GM21825 (cell line): ENCODE measurements around the gene OR1N2.
"Not testable (repeated sequence)": the region's sequence is repeated elsewhere in the genome, so short reads cannot be mapped to it uniquely, and the experiment has no call there.

Experiments used
- ATAC-seq: cut with Tn5 transposase; IDR thresholded peaks from one replicate; pipeline ENCODE4 v1.9.1; 2021; ENCODE audit warnings: mild to moderate bottlenecking, moderate library complexity; ENCODE audit not compliant: unreplicated experiment

Gene OR1N2, protein sequence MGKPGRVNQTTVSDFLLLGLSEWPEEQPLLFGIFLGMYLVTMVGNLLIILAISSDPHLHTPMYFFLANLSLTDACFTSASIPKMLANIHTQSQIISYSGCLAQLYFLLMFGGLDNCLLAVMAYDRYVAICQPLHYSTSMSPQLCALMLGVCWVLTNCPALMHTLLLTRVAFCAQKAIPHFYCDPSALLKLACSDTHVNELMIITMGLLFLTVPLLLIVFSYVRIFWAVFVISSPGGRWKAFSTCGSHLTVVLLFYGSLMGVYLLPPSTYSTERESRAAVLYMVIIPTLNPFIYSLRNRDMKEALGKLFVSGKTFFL

DNA sequence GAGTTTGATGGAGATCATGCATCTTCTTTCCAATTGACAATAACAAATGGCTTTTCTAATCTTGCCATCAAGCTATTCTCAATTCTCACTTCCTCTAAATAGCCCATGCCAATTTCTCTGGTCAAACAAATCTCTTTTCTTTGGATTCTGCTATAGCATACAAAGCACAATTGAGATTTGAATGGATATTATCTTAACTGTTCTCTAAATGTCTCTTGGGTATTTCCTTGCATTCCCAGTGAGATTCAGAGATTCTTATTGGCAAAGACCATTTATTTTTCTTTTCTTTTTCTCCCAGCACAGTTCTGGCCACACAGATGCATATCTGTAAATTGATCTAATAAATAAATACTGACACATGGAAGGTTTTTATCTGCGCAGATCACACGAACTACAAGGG is at the start of gene OR1N2:
Gene OR1N2 (plus strand): TSS at position 301 of the 400 bp plus-strand sequence. CDS start 100 bp downstream, outside the sequence.
- no peak for ATAC-seq

DNA sequence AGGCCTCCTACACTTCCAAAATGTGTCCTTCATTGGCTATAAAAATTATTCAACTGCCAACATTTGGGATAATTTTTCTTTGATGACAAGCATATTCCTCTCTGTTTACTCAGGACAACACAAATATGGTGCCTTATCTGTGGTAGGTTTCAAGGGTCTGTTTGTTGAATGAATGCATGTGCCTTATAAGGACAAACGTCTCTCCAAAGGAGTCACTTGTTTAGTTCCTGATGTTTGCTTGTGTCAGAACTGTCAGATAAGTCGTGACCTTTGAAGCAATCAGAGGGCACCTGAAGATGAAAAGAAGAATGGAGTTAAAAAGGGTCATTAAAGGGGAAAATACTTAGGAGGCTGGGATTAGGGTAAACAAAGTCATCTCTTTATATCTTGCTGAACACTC is 45.9 kb upstream of the OR1N2 start:
- ATAC-seq: no peak

DNA sequence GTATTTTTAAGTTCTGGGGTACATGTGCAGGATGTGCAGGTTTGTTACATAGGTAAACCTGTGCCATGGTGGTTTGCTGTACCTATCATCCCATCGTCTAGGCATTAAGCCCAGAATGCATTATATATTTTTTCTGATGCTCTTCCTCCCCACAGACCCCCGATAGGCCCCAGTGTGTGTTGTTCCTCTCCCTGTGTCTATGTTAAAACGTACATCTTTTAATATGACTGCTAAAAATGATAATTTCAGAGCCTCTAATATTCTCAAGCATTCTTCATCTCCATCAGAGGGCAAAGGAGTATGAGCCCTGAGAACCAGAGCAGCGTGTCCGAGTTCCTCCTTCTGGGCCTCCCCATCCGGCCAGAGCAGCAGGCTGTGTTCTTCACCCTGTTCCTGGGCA is 42.4 kb upstream of the OR1N2 start, which contains the start of gene OR1J2:
Gene OR1J2 (plus strand): TSS at position 301 of the 400 bp plus-strand sequence. CDS start 0 bp downstream, at position 301.
- no peak for ATAC-seq

DNA sequence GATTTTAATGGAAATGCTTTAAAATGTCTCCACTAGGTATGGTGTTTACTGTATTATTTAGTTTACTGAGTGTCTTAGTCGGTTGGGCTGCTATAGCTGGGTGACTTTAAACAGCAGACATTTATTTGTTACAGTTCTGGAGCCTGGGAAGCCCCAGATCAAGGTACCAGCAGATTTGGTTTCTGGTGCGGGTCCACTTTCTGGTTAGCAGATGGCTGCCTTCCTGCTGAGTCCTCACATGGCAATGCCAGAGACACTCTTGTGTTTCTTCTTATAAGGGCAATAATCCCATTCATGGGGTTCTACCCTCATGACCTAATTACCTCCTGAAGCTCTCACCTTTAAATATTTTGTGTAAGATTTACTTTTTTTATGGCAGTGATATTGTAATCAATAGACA is 34.7 kb upstream of the OR1N2 start:
- no peak for ATAC-seq

DNA sequence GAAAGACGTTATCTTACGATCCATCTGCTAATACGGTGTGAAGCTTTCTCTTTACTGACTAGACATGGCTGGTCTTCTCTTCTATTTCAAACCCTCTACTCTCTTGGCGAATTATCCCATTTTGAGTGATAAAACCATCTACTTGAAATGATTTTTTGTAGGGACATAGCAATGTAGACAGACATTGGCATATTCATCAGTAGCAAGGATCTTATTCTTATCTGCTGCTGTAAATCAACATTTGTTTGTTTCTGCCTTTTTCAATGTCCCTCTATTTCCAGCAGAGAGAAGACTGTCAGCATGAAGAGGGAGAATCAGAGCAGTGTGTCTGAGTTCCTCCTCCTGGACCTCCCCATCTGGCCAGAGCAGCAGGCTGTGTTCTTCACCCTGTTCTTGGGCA is 34.1 kb upstream of the OR1N2 start, which contains the start of gene OR1J4:
Gene OR1J4 (plus strand): TSS at position 301 of the 400 bp plus-strand sequence. CDS start 0 bp downstream, at position 301.
- no peak for ATAC-seq

DNA sequence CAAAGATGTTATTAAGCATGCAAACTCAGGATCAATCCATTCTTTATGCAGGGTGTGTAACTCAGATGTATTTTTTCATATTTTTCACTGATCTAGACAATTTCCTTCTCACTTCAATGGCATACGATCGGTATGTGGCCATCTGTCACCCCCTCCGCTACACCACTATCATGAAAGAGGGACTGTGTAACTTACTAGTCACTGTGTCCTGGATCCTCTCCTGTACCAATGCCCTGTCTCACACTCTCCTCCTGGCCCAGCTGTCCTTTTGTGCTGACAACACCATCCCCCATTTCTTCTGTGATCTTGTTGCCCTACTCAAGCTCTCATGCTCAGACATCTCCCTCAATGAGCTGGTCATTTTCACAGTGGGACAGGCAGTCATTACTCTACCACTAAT is 33.5 kb upstream of the OR1N2 start:
- ATAC-seq: no peak

DNA sequence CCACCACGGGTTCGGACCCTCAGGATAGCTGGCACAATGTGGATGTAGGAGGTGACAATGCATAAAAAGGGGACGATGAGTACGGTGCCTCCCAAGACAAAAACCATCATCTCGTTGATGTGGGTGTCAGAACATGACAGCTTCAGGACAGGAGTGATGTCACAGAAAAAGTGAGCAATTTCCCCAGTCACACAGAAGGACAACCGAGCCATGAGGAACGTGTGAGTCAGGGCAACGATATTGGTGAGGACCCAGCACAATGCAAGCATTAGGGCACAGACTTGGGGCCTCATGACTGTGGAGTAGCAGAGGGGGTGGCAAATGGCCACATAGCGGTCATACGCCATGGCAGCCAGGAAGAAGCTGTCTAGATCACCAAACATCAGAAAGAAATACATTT is 26.3 kb upstream of the OR1N2 start:
- no peak for ATAC-seq

DNA sequence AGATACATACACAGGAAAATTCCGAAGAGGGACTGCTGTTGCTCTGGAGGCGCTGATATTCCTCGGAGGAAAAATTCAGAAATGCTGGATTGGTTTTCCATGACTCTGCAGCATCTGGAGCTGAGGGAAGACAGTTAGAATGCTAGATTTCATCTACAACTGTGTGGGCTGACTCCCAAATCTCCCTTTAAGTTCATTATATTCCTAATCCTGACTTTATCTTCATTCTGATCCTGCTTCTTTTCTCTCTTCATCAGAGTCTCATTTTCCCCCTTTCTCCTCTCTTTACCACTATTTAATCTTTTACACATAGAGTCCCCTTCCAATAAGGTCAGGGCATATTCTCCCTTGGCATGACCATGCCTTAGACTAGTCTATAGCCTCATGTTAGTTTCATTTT is 25.7 kb upstream of the OR1N2 start, which contains the start of gene OR1N1:
Gene OR1N1 (minus strand): TSS at position 101 of the 400 bp plus-strand sequence. CDS start 0 bp downstream, at position 101.
- ATAC-seq: no peak

DNA sequence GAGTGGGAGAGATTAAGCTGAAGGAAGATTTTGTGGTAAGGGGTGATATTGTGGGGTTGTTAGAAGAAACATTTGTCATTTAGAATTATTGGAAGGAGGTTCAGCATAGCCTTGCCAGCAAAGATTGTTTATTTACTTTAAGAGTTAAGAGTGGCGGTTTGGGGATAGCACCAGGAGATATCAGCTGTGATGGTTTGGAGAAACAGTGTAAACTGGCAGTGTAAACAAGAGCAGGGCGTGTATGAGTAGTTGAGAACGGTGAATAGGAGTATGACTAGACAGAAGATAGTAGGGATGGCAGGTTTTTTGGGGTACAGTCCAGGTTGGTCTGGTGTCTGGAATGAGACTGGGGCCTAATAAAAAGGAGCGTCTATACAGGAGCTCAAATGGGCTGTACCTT is 21.8 kb upstream of the OR1N2 start:
- not testable (repeated sequence) for ATAC-seq

DNA sequence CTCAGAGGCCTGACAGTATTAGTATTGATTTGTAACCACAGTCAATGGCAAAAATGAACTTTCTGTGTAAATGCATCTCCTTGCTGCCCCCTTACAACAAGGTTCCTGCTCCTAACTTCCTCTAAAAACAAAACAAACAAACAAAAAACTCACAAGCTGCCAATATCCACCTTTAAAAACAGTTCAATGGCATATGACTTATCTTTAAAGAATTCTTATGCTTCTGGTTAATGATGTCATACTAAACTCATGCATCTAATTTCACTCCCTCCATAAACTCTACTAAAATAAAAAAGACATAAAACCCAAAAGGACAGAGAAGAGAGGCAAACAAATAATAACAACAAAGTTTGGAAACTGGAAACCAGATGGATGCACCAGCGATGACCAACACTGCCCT is 16.8 kb upstream of the OR1N2 start:
- no peak for ATAC-seq

DNA sequence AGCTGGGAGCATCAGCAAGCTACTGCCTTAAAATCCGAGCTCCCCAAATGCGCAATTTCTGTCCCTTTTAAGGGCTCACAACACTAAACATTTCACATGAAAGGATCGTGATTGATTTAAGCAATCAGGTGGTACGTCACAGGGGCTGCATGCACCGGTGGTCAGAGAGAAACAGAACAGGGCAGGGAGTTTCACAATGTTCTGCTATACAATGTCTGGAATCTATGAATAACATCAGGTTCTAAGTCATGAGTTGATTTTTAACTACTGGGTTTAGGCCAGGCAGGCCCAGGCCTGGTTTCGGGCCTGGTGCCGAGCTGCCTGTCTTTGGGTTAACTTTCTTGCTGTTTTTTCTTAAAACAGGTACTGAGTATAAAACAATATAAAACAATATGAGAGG is 15.8 kb upstream of the OR1N2 start:
- not testable (repeated sequence) for ATAC-seq

DNA sequence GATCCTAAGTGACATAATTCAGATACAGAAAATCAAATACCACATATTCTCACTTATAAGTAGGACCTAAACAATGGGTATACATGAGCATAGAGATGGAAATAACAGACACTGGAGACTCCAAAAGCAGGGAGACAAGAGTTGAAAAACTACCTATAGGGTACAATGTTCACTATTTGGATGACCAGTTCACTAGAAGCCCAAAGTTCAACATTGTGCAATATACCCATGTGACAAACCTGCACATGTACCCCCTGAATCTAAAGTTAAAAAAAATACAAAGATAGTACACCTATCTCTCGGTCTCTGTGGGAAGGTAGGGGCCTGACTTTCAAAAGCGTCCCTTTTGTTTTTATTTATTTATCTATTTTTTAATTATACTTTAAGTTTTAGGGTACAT is 14.2 kb upstream of the OR1N2 start:
- ATAC-seq: no peak

DNA sequence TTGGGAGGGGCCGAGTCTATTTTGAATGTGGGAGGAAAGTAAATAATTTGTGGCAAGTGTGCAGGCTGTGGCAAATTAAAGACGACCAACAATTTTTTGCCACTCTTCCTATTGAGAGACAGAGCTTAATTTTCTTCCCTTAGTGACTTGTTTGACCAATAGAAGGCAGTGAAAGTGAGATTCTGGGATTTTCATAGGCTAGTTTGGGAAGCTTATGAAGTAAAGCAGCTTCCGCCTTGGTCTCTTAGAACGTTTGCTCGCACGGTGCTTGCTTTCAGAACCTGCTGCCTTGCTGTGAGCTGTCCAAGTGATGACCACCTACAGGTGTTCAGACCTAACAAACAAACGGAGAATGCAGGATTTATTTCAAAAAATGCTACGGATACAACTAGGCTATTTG is 6.7 kb upstream of the OR1N2 start:
- no peak for ATAC-seq

DNA sequence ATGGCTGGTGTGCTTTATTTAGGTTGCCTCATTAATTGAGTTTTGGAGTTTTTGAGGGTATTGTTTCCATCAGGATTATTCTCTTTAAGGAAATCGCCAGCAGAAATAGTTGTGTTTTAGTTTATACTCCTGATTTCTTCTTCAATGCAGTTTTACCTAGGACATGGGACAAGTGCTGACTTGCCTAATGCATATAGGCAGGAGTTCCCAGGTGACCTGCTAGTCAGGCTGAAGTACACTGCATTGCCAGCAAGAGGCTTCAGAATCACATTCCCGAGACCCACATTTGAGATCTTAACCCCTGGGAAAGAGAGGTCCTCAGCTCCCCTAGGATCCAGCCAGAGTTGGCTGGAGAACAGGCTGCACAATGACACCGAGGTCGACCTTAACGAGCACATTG is 1.5 kb upstream of the OR1N2 start:
- ATAC-seq: no peak

DNA sequence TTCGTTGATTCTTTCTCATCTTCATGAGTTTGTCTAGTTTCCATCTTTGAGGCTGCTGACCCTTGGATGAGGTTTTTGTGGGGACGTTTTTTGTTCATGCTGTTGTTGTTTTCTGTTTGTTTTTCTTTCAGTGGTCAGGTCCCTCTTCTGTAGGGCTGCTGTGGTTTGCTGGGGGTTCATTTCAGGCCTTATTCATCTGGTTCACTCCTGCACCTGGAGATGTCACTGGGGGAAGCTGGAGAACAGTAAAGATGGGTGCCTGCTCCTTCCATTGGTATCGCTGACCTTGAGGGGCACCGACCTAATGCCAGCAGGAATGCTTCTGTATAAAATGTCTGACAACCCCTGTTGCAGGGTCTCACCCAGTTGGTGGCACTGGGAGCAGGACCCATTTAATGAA is 8.5 kb downstream of the OR1N2 start:
- ATAC-seq: no peak

DNA sequence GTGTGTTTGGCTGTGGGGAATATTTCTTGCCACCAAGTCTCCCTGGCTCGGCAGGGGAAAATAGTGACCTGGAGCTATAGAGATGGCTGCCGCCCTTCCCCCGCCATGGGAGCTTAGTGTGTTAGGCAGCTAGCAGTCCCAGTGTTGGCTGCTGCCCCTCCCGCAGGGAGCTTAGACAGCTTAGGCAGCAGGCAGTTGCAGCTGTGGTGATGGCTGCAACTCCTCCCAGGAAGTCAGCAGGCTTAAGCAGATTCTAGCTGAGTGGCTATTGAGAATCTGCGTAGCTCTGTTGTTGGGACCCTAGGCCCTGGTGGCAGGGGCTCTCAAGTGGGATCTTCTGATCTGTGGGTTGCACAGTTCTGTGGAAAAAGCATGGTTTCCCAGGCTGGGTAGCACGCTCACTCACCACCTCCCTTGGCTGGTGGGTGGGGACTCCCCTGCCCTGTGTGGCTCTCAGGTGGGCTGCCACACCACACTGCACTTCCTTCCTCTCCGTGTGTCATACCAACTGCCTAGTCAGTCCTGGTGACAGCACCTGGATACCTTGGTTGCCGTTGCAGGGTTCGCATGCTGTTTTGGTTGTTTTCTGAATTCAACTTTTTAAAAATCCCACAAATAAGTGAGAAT is 9.3 kb downstream of the OR1N2 start:
- ATAC-seq: no peak

DNA sequence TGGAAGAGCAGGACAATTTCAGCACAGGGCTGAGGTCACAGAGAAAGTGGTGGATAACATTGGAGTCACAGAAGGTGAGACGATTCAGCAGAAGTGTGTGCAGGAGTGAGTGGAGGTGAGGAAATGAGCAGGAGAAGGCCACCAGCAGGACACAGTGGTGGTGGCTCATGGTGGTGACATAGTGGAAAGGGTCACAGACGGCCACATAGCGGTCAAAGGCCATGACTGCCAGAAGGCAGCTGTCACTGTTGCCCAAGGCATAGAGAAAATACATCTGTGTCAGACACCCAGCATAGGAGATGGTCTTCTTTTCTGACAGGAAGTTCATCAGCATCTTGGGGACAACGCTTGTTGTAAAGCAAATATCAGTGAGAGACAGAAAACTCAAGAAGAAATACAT is 15.0 kb downstream of the OR1N2 start:
- no peak for ATAC-seq

DNA sequence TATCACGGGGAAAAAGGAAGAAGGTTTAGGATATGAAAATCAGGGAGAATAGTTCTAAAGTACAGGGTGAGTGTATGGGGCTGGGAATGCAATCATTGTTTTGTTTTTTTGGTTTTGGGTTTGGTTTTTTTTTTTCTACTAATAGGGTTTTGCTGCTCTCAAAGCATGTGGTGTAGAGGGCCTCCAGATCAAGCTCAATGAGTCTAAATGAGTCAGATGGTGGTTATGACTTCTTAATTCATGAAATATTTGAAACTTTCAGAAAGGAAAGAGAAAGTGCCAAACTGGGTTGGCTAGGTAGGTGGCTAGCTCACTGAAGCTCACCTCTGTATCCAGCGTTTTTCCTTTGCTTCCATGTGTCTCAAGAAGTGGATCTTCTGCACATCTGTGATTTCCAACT is 19.5 kb downstream of the OR1N2 start:
- ATAC-seq: no peak

DNA sequence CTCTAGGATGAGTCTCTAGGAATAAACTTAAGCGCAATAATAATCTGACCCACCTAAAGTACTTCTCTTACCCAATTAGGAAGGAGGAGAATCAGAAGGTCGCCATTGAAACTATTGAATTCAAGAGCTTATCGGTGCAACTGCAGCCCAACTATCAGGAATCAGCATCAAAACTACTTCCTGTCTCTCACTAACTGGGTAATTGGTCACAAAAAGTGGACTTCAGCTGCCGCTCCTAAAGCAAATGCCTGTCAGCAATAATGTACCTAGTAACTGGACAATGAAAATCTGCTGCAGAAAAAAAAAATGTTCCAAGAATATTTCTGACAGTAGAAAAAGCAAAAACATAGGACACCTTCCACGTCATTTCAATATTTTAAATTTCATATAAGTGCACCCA is 27.0 kb downstream of the OR1N2 start:
- ATAC-seq: no peak

DNA sequence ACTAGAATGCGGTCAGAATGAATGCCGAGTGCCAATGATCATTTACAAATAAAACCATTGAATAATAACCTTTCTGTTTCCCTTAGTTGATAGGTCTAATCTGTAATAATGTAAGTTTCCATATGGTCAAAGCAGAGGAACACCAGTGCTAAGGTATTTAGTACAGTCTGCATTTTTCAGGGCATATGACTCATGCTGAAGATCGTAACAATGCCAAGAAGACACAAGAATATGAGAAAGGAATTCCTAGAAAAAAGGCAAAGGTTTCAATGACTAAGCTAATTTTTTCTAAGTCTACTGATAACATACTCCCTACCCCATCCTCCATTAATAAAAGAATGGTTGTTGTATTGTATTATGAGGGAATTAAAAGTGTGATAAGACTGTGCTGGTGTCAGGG is 27.4 kb downstream of the OR1N2 start:
- ATAC-seq: no peak

DNA sequence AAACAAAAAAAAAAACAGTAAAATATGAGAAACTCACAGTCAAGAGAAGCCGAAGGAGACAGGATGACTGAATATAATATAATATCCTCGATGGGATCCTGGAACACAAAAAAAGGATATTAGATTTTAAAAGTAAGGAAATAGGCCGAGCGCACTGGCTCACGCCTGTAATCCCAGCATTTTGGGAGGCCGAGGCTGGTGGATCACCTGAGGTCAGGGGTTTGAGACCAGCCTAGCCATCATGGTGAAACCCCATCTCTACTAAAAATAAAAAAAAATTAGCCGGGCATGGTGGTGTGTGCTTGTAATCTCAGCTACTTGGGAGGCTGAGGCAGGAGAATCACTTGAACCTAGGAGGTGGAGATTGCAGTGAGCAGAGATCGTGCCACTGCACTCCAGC is 30.4 kb downstream of the OR1N2 start, which contains the start of gene OR1L8:
Gene OR1L8 (minus strand): TSS at position 101 of the 400 bp plus-strand sequence. CDS start 14,907 bp downstream, outside the sequence.
- ATAC-seq: not testable (repeated sequence)
